Measurements from ENCODE around the gene LCN6.

The LCN6 gene

GRCh38 chr9:136748201-136748600, at the start of gene LCN6:
TSS of gene LCN6 (minus strand) at chr9:136748525. CDS start at chr9:136748483, 42 bp downstream.
- TF ChIP-seq GATA3 (IDR thresholded peaks at IDR 0.05; ENCODE audit: low read depth, low read length) (no peak), GATA2 (IDR thresholded peaks at IDR 0.05; ENCODE audit: low read depth, low read length) (no peak)

- TF ChIP-seq GATA2 (IDR thresholded peaks at IDR 0.05; ENCODE audit: low read depth, low read length) = no peak
- TF ChIP-seq GATA3 (IDR thresholded peaks at IDR 0.05; ENCODE audit: low read depth, low read length) = no peak
Measured at GRCh38 chr9:136796238-136796774, 48.0 kb upstream of the LCN6 start, which contains the start of gene CCDC183. TSS of gene CCDC183 (plus strand) at chr9:136796338. CDS start at chr9:136796398, 60 bp downstream.

- no peak for TF ChIP-seq GATA3 (IDR thresholded peaks at IDR 0.05; ENCODE audit: low read depth, low read length)
- no peak for TF ChIP-seq GATA2 (IDR thresholded peaks at IDR 0.05; ENCODE audit: low read depth, low read length)
Measured at GRCh38 chr9:136795000-136795348, 46.6 kb upstream of the LCN6 start.

- no peak for TF ChIP-seq GATA3 (IDR thresholded peaks at IDR 0.05; ENCODE audit: low read depth, low read length)
Measured at GRCh38 chr9:136794281-136794999, 46.1 kb upstream of the LCN6 start.

GRCh38 chr9:136793086-136793946, 45.0 kb upstream of the LCN6 start:
- no peak for TF ChIP-seq GATA3 (IDR thresholded peaks at IDR 0.05; ENCODE audit: low read depth, low read length)
- no peak for TF ChIP-seq GATA2 (IDR thresholded peaks at IDR 0.05; ENCODE audit: low read depth, low read length)

- TF ChIP-seq GATA3 (IDR thresholded peaks at IDR 0.05; ENCODE audit: low read depth, low read length) (no peak), GATA2 (IDR thresholded peaks at IDR 0.05; ENCODE audit: low read depth, low read length) (no peak)
Measured at GRCh38 chr9:136792321-136793085, 44.2 kb upstream of the LCN6 start.

GRCh38 chr9:136791516-136792276, 43.4 kb upstream of the LCN6 start:
- TF ChIP-seq GATA3 (IDR thresholded peaks at IDR 0.05; ENCODE audit: low read depth, low read length) (no peak), GATA2 (IDR thresholded peaks at IDR 0.05; ENCODE audit: low read depth, low read length) (no peak)

GRCh38 chr9:136790640-136791515, 42.6 kb upstream of the LCN6 start, which contains the start of gene TMEM141:
TSS of gene TMEM141 (plus strand) at chr9:136791344. CDS start at chr9:136791371, 27 bp downstream.
- TF ChIP-seq GATA2 (IDR thresholded peaks at IDR 0.05; ENCODE audit: low read depth, low read length) = no peak
- TF ChIP-seq GATA3 (IDR thresholded peaks at IDR 0.05; ENCODE audit: low read depth, low read length) = no peak

- TF ChIP-seq GATA3 (IDR thresholded peaks at IDR 0.05; ENCODE audit: low read depth, low read length) (no peak), GATA2 (IDR thresholded peaks at IDR 0.05; ENCODE audit: low read depth, low read length) (no peak)
Measured at GRCh38 chr9:136789523-136789937, 41.2 kb upstream of the LCN6 start.

- TF ChIP-seq GATA3 (IDR thresholded peaks at IDR 0.05; ENCODE audit: low read depth, low read length) (no peak), GATA2 (IDR thresholded peaks at IDR 0.05; ENCODE audit: low read depth, low read length) (no peak)
Measured at GRCh38 chr9:136787690-136788400, 39.5 kb upstream of the LCN6 start.

- no peak for TF ChIP-seq GATA3 (IDR thresholded peaks at IDR 0.05; ENCODE audit: low read depth, low read length)
- TF ChIP-seq GATA2 (IDR thresholded peaks at IDR 0.05; ENCODE audit: low read depth, low read length) = no peak
Measured at GRCh38 chr9:136786451-136786850, 38.1 kb upstream of the LCN6 start.

GRCh38 chr9:136784997-136785361, 36.7 kb upstream of the LCN6 start:
- no peak for TF ChIP-seq GATA2 (IDR thresholded peaks at IDR 0.05; ENCODE audit: low read depth, low read length)
- TF ChIP-seq GATA3 (IDR thresholded peaks at IDR 0.05; ENCODE audit: low read depth, low read length) = no peak
